IMR-90 (cell line): ENCODE results near the gene MRPS26.

ENCODE experiments used
- BHLHE40 ChIP-seq: fragments of 150-350 bp; IDR thresholded peaks from 2 replicates; pipeline ENCODE4 v1.6.1; 2016; ENCODE audit warnings: mild to moderate bottlenecking, low read depth, low read length
- CEBPB ChIP-seq: IDR thresholded peaks from 2 replicates; pipeline ENCODE4 v1.6.1; 2012; ENCODE audit warnings: low read depth, low read length, improper control_type of control experiment
- CHD1 ChIP-seq: IDR thresholded peaks from 2 replicates; pipeline ENCODE4 v1.6.1; 2012; ENCODE audit warnings: low read depth, low read length, improper control_type of control experiment
- MXI1 ChIP-seq: IDR thresholded peaks from 2 replicates; pipeline ENCODE4 v1.6.1; 2012; ENCODE audit warnings: low read depth, mild to moderate bottlenecking, low read length, moderate library complexity, borderline replicate concordance
- NFE2L2 ChIP-seq: fragments of 150-350 bp; IDR thresholded peaks from 2 replicates; pipeline ENCODE4 v1.6.1; 2016; ENCODE audit warnings: low read depth, mild to moderate bottlenecking, low read length
- POLR2A ChIP-seq: IDR thresholded peaks from 2 replicates; pipeline ENCODE4 v1.6.1; 2012; ENCODE audit warnings: mild to moderate bottlenecking, low read depth, low read length
- RAD21 ChIP-seq: IDR thresholded peaks from 2 replicates; pipeline ENCODE4 v1.6.1; 2012; ENCODE audit warnings: low read length, improper control_type of control experiment
- RFX5 ChIP-seq: IDR thresholded peaks from 2 replicates; pipeline ENCODE4 v1.8.0; 2012; ENCODE audit warnings: low read depth, mild to moderate bottlenecking, low read length, moderate library complexity
- USF2 ChIP-seq: fragments of 150-350 bp; IDR thresholded peaks from 2 replicates; pipeline ENCODE4 v1.6.1; 2017; ENCODE audit warnings: mild to moderate bottlenecking, antibody characterized with exemption, low read length, low read depth
- TF ChIP-seq, protein P1 (sequence below): conservative IDR thresholded peaks from 2 replicates; pipeline ENCODE4 v1.5.1; 2012; ENCODE audit warnings: mild to moderate bottlenecking, low read depth, low read length, improper control_type of control experiment

- TF ChIP-seq CEBPB (no peak), POLR2A (no peak), MXI1 (no peak), USF2 (no peak), NFE2L2 (no peak), RAD21 (no peak), BHLHE40 (no peak), RFX5 (no peak), CHD1 (no peak)
- TF ChIP-seq, protein P1, sequence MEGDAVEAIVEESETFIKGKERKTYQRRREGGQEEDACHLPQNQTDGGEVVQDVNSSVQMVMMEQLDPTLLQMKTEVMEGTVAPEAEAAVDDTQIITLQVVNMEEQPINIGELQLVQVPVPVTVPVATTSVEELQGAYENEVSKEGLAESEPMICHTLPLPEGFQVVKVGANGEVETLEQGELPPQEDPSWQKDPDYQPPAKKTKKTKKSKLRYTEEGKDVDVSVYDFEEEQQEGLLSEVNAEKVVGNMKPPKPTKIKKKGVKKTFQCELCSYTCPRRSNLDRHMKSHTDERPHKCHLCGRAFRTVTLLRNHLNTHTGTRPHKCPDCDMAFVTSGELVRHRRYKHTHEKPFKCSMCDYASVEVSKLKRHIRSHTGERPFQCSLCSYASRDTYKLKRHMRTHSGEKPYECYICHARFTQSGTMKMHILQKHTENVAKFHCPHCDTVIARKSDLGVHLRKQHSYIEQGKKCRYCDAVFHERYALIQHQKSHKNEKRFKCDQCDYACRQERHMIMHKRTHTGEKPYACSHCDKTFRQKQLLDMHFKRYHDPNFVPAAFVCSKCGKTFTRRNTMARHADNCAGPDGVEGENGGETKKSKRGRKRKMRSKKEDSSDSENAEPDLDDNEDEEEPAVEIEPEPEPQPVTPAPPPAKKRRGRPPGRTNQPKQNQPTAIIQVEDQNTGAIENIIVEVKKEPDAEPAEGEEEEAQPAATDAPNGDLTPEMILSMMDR = no peak
These were observed 14.2 kb upstream of the MRPS26 start for GRCh38 chr20:3031524-3032147.
